Skin epidermis (tissue), 12 donors: Measurements from ENCODE around the gene CD63.

Experiments used
- H3K27ac ChIP-seq, 21 experiments: fragments of 200-600 bp; sonication (generic) in 11 of 21; one replicate each; pipeline ENCODE4 v1.5.0; 2020; ENCODE audit warnings: mild to moderate bottlenecking in 3 of 21, inconsistent platforms in 2 of 21, moderate library complexity in 2 of 21
- H3K4me3 ChIP-seq, 7 experiments: fragments of 200-600 bp; sonication (generic) in 2 of 7; one replicate each; pipeline ENCODE4 v1.5.0; 2020; ENCODE audit warnings: inconsistent platforms in 2 of 7, mild to moderate bottlenecking in 2 of 7, moderate library complexity in 1 of 7

The CD63 gene

DNA sequence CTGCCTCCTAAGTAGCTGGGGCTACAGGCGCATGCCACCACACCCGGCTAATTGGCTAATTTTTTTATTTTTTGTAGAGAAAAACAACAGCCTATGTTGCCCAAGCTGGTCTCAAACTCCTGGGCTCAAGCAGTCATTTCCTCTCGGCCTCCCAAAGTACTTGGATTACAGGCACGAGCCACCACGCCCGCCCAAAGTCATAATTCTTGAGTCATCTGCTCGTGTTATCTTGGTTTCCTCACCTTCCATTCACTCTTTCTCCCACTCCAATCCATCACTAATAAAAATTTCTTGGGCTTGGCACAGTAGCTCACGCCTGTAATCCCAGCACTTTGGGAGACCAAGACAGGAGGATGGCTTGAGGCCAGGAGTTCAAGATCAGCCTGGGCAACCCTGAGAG is 53.1 kb downstream of the CD63 start:
- H3K27ac ChIP-seq: peak overlapping the region in 1 of 21 experiments; percentile 21

More for the DNA sequence above, 53.1 kb downstream of the CD63 start:
- no peak overlapping the region for H3K4me3 ChIP-seq
